ENCODE data around the gene POU6F1.

POU6F1 gene

GRCh38 chr12:51197736-51198567 lies 19.9 kb downstream of the POU6F1 start:
- DNase-seq: no peak

GRCh38 chr12:51196547-51196946 lies 21.3 kb downstream of the POU6F1 start:
- DNase-seq: no peak

- DNase-seq: no peak
Observed at GRCh38 chr12:51195841-51196240, 22.0 kb downstream of the POU6F1 start.

- DNase-seq: no peak
Observed at GRCh38 chr12:51192284-51192671, 25.6 kb downstream of the POU6F1 start.

- no peak for DNase-seq
Observed at GRCh38 chr12:51191516-51192283, 26.2 kb downstream of the POU6F1 start.

GRCh38 chr12:51190820-51191219 lies 27.0 kb downstream of the POU6F1 start:
- DNase-seq: no peak

- DNase-seq: no peak
Observed at GRCh38 chr12:51189790-51190355, 28.0 kb downstream of the POU6F1 start.

- no peak for DNase-seq
Observed at GRCh38 chr12:51188359-51189051, 29.4 kb downstream of the POU6F1 start.

- DNase-seq: no peak
Observed at GRCh38 chr12:51187370-51187987, 30.4 kb downstream of the POU6F1 start.

- DNase-seq: no peak
Observed at GRCh38 chr12:51186465-51187085, 31.3 kb downstream of the POU6F1 start.

GRCh38 chr12:51185171-51185717 lies 32.6 kb downstream of the POU6F1 start:
- no peak for DNase-seq

GRCh38 chr12:51183816-51184215 lies 34.0 kb downstream of the POU6F1 start:
- DNase-seq: no peak

- DNase-seq: no peak
Observed at GRCh38 chr12:51183349-51183748, 34.5 kb downstream of the POU6F1 start.

GRCh38 chr12:51181558-51181957 lies 36.3 kb downstream of the POU6F1 start:
- DNase-seq: no peak

GRCh38 chr12:51177897-51178296 lies 40.0 kb downstream of the POU6F1 start:
- no peak for DNase-seq

- DNase-seq: no peak
Observed at GRCh38 chr12:51174501-51174900, 43.4 kb downstream of the POU6F1 start.

- peak; percentile 93 for DNase-seq
Observed at GRCh38 chr12:51172515-51173431, 45.1 kb downstream of the POU6F1 start, which contains the start of gene TFCP2. Gene TFCP2 (minus strand): TSS chr12:51173135. CDS start chr12:51172422, 713 bp downstream.

- no peak for DNase-seq
Observed at GRCh38 chr12:51171884-51172514, 45.9 kb downstream of the POU6F1 start.

GRCh38 chr12:51163795-51164194 lies 54.1 kb downstream of the POU6F1 start:
- no peak for DNase-seq

- no peak for DNase-seq
Observed at GRCh38 chr12:51162217-51162616, 55.6 kb downstream of the POU6F1 start.
